ENCODE data around the gene TGFBI. TPM values are rescaled to one million over a fixed set of nuclear protein-coding genes. Genes with fewer than 3 reads are reported as not detected.

TGFBI gene
- total RNA-seq (2012; rRNA removed), result 1,248 and 1,783 TPM in 2 replicates

DNA sequence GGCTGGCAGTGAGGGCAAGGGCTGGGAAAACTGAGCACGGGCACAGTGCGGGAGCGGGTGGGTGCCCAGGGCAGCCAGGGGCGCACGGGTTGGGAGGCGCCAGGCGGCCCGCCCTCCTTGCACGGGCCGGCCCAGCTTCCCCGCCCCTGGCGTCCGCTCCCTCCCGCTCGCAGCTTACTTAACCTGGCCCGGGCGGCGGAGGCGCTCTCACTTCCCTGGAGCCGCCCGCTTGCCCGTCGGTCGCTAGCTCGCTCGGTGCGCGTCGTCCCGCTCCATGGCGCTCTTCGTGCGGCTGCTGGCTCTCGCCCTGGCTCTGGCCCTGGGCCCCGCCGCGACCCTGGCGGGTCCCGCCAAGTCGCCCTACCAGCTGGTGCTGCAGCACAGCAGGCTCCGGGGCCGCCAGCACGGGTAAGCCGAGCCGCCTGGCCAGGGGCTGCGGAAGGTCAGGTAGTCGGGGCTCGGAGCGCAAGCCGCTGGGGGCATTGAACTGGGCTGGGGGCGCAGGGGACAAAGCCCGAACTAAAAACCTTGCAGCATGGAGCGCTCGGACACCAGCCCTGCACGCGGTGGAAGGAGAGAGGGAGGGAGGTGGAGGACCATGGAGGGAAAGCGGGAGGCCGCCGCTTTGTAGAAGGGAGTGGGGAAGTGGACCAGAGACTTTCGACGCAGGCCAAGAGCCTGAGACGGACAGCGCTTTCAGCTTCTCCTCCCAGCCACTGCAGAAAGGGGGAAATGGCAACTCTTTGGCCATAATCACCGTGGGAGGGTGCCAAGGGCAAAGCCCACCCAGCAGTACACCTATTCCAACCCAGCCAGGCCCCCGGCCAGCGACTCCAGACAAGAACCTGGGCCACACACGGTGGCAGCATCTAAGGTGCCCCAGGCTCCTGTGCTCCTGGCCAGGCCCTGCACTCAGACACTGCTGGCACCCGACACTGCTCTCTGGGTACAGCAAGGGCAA is at the start of gene TGFBI:
TGFBI (plus strand) TSS at position 207 of the 961 bp plus-strand sequence; CDS start at position 275, 68 bp downstream.
- H3K9ac ChIP-seq (ENCODE audit: low read depth, low read length), result peak within 1 kb of the TSS; percentile 91
- no peaks in the 10 kb centered on the region for H3K9me3 ChIP-seq (replicated peaks; ENCODE audit: low read length)
- H3K4me3 ChIP-seq (ENCODE audit: low read length), result peak within 1 kb of the TSS; percentile 86
- H3K4me1 ChIP-seq (ENCODE audit: control insufficient read depth, insufficient read depth, low read length), result peaks cover 62% of the 10 kb centered on the region
- no peaks in the 10 kb centered on the region for H3K27me3 ChIP-seq (ENCODE audit: control insufficient read depth, insufficient read depth, low read length)
- H3K4me2 ChIP-seq (ENCODE audit: low read length), result peak within 1 kb of the TSS; percentile 95
- peaks cover 42% of the 10 kb centered on the region for H3K36me3 ChIP-seq (ENCODE audit: insufficient read depth, low read length)

DNA sequence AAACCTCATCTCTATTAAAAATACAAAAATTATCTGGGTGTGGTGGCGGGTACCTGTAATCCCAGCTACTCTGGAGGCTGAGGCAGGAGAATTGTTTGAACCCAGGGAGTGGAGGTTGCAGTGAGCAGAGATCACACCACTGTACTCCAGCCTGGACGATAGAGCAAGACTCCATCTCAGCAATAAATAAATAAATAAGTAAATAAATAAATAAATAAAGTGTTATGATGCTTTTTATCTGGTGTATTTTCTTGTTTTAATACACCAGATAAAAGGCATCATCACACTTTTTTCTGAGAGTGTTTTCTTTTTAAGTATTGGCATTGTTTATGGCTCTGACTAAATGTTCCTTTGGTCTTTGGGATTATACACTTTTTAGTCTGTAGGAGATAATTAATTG is 49.8 kb upstream of the TGFBI start:
- Histone ChIP-seq H3K27me3 (ENCODE audit: control insufficient read depth, insufficient read depth, low read length) (no peaks in the 10 kb centered on the region), H3K36me3 (ENCODE audit: insufficient read depth, low read length) (no peaks in the 10 kb centered on the region), H3K9me3 (replicated peaks; ENCODE audit: low read length) (no peaks in the 10 kb centered on the region), H3K9ac (ENCODE audit: low read depth, low read length) (peak overlapping the region; percentile 12), H3K4me1 (ENCODE audit: control insufficient read depth, insufficient read depth, low read length) (peaks cover 29% of the 10 kb centered on the region), H3K4me2 (ENCODE audit: low read length) (no peak overlapping the region), H3K4me3 (ENCODE audit: low read length) (no peak overlapping the region)

DNA sequence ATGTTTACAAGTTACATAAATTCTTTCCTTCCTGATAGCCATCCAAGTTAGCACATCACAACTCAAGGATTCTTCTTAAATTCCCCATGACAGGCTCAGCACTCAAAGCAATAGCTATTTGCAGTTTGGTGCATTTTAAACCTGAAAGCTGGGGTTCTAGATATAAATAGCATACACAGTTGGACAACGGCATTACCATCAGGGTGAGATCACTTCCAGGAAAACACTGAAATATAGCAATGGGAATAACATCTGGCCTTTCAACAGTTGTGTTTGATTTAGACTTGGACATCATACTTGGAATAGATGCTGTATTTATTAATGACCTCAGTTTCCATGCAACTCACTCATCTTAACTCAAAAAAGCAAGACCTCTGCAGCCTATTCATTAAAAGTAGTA is 49.3 kb upstream of the TGFBI start:
- Histone ChIP-seq H3K9me3 (replicated peaks; ENCODE audit: low read length) (no peaks in the 10 kb centered on the region), H3K4me2 (ENCODE audit: low read length) (no peak overlapping the region), H3K4me3 (ENCODE audit: low read length) (no peak overlapping the region), H3K4me1 (ENCODE audit: control insufficient read depth, insufficient read depth, low read length) (peaks cover 29% of the 10 kb centered on the region), H3K36me3 (ENCODE audit: insufficient read depth, low read length) (no peaks in the 10 kb centered on the region), H3K27me3 (ENCODE audit: control insufficient read depth, insufficient read depth, low read length) (no peaks in the 10 kb centered on the region), H3K9ac (ENCODE audit: low read depth, low read length) (peak overlapping the region; percentile 12)

DNA sequence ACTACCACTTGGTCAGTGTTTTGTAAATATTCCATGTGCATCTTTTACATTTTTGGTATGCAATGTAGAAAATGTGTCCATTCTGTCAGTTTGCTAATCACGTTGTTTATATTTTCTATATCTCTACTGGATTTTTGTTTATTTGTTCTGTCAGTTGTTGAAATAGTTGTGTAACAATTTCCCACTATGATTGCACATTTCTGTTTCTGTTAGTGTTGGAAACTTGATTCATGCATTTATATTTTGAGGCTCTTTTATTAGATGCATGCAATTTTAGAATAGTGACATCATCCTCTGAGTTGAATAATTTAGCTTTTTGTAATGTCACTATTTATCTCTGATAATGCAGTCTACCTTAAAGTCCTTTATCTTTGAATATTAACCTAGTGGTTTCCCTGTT is 48.2 kb upstream of the TGFBI start:
- Histone ChIP-seq H3K4me3 (ENCODE audit: low read length) (no peak overlapping the region), H3K4me2 (ENCODE audit: low read length) (no peak overlapping the region), H3K9me3 (replicated peaks; ENCODE audit: low read length) (no peaks in the 10 kb centered on the region), H3K4me1 (ENCODE audit: control insufficient read depth, insufficient read depth, low read length) (peaks cover 29% of the 10 kb centered on the region), H3K27me3 (ENCODE audit: control insufficient read depth, insufficient read depth, low read length) (no peaks in the 10 kb centered on the region), H3K36me3 (ENCODE audit: insufficient read depth, low read length) (no peaks in the 10 kb centered on the region), H3K9ac (ENCODE audit: low read depth, low read length) (no peak overlapping the region)

DNA sequence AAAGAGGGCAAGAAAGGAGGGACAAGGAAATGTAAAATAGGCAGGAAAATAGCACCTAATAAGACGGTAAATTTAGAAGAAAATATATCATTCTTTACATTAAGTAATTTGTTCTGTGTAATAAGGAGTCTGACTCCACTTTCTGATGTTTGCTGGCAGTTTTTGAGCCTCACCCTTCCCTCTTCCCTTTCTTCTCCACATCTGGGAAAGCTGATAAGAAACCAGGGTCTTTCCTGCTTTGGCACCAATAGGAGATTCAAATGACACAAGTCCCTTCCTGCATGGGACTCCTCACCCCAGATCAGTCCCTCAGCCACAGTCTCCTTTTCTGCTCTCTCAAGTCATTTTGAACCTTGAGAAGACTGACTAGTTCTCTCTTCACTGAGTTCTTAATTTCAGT is 42.8 kb upstream of the TGFBI start:
- Histone ChIP-seq H3K27me3 (ENCODE audit: control insufficient read depth, insufficient read depth, low read length) (no peaks in the 10 kb centered on the region), H3K9me3 (replicated peaks; ENCODE audit: low read length) (no peaks in the 10 kb centered on the region), H3K9ac (ENCODE audit: low read depth, low read length) (no peak overlapping the region), H3K4me3 (ENCODE audit: low read length) (no peak overlapping the region), H3K36me3 (ENCODE audit: insufficient read depth, low read length) (no peaks in the 10 kb centered on the region), H3K4me1 (ENCODE audit: control insufficient read depth, insufficient read depth, low read length) (no peaks in the 10 kb centered on the region), H3K4me2 (ENCODE audit: low read length) (no peak overlapping the region)

DNA sequence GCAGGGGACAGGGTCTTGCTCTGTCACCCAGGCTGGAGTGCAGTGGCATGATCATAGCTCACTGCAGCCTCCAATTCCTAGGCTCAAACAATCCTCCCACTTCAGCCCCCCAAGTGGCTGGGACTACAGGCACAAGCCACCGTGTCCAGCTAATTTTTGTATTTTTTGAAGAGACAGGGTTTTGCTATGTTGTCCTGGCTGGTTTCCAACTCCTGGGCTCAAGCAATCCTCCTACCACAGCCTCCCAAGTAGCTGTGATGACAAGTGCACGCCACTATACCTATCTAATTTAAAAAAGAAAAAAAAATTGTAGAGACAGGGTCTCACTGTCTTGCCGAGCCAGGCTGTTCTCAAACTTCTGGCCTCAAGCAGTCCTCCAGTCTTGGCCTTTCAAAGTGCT is 42.4 kb upstream of the TGFBI start:
- Histone ChIP-seq H3K27me3 (ENCODE audit: control insufficient read depth, insufficient read depth, low read length) (no peaks in the 10 kb centered on the region), H3K36me3 (ENCODE audit: insufficient read depth, low read length) (no peaks in the 10 kb centered on the region), H3K4me1 (ENCODE audit: control insufficient read depth, insufficient read depth, low read length) (no peaks in the 10 kb centered on the region), H3K9me3 (replicated peaks; ENCODE audit: low read length) (no peaks in the 10 kb centered on the region), H3K4me3 (ENCODE audit: low read length) (no peak overlapping the region), H3K9ac (ENCODE audit: low read depth, low read length) (no peak overlapping the region), H3K4me2 (ENCODE audit: low read length) (no peak overlapping the region)

DNA sequence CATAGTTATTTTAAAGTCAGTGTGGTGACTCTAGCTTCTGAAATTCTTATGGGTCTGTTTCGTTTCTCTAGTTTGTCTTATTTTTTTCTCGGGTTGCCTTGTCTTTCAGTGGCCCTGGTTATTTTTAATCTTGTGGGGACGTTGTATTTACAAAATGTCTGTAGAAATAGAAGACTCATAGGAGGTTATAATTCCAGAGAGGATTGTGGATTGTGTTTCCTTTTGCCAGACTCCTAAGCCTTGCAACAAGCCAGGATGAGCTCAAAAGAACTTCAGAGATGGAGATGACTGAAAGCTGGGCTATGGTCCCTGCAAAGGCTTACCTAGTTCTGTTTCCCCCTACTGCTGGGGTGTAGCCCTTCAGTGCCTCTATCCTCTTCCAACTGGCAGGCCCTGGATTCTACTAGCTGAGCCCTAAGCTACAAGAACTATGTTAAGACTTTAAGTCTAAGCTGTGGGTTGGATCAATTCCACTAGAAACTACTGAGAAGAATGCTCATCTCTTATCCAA is 41.8 kb upstream of the TGFBI start:
- Histone ChIP-seq H3K4me2 (ENCODE audit: low read length) (no peak overlapping the region), H3K27me3 (ENCODE audit: control insufficient read depth, insufficient read depth, low read length) (no peaks in the 10 kb centered on the region), H3K4me1 (ENCODE audit: control insufficient read depth, insufficient read depth, low read length) (no peaks in the 10 kb centered on the region)

DNA sequence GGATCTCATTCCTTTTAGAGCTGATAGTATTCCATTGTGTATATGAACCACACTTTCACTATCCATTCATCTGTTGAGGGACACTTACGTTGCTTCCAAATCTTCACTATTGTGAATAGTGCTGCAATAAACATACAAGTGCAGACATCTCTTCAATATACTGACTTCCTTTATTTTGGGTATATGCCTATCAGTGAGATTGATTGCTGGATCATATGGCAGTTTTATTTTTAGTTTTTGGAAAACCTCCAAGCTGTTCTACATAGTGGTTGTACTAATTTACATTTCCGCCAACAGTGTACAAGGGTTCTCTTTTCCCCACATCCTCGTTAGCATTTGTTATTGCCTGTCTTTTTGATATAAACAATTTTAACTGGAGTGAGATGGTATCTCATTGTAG is 40.2 kb upstream of the TGFBI start:
- H3K36me3 ChIP-seq (ENCODE audit: insufficient read depth, low read length), result no peaks in the 10 kb centered on the region
- no peak overlapping the region for H3K4me2 ChIP-seq (ENCODE audit: low read length)
- H3K9me3 ChIP-seq (replicated peaks; ENCODE audit: low read length), result no peaks in the 10 kb centered on the region
- H3K27me3 ChIP-seq (ENCODE audit: control insufficient read depth, insufficient read depth, low read length), result no peaks in the 10 kb centered on the region
- no peak overlapping the region for H3K4me3 ChIP-seq (ENCODE audit: low read length)
- no peak overlapping the region for H3K9ac ChIP-seq (ENCODE audit: low read depth, low read length)
- peaks cover 8% of the 10 kb centered on the region for H3K4me1 ChIP-seq (ENCODE audit: control insufficient read depth, insufficient read depth, low read length)

More for the DNA sequence above, 41.8 kb upstream of the TGFBI start:
- no peaks in the 10 kb centered on the region for H3K36me3 ChIP-seq (ENCODE audit: insufficient read depth, low read length)
- no peaks in the 10 kb centered on the region for H3K9me3 ChIP-seq (replicated peaks; ENCODE audit: low read length)
- no peak overlapping the region for H3K9ac ChIP-seq (ENCODE audit: low read depth, low read length)
- no peak overlapping the region for H3K4me3 ChIP-seq (ENCODE audit: low read length)

DNA sequence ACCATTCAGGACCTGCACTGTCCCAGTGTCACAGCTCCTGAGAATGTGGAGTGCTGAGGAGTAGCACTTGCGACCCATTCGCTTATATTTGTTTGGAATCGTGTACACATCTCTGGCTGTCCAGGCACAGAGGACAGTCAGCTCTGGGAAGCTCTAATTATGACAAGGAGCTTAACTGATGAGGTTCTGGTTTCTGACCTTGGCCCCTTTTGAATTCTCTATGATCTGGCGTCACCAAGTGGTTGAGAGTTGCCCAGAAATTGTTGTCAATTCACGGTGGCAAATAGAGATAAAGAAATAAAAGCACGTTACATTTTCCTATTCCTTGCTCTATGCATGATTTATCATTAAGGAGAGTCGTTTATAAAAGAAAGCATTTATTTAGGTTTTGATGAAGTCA is 39.1 kb upstream of the TGFBI start:
- Histone ChIP-seq H3K9me3 (replicated peaks; ENCODE audit: low read length) (no peaks in the 10 kb centered on the region), H3K4me3 (ENCODE audit: low read length) (no peak overlapping the region), H3K4me1 (ENCODE audit: control insufficient read depth, insufficient read depth, low read length) (peaks cover 20% of the 10 kb centered on the region), H3K27me3 (ENCODE audit: control insufficient read depth, insufficient read depth, low read length) (no peaks in the 10 kb centered on the region), H3K36me3 (ENCODE audit: insufficient read depth, low read length) (no peaks in the 10 kb centered on the region), H3K9ac (ENCODE audit: low read depth, low read length) (no peak overlapping the region), H3K4me2 (ENCODE audit: low read length) (no peak overlapping the region)

DNA sequence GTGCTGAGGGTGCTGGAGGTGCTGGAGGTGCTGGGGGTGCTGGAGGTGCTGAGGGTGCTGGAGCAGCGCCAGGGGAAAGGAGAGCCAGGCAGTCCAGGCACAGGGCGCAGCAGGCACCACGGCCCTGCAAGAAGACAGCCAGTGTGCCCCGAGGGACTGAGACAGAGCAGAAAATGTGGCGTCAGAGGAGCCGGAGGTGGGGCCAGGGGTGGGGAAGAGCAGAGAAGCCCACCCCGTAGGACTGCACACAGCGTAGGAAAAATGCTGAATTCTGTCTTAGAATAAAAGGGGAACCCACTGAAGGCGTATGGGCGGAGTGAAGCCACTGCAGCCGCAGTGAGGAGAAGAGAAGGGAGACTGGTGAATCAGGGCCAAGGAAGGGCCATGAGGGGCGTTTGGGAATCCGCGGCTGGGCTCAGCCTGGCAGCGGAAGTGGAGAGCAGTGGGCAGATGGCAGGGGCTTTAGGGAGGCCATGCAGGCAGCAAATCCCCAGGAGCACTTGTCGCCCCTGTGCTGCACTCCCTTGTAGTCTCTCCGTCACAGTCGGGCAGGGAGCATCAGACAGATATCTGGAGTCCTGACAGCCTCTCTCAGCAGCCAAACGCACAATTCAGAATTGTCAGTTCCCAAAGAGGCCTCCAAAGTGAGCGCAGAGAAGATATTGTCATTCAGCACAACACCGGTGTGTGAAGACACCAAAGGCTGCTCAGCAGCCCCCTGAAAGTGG is 38.1 kb upstream of the TGFBI start:
- H3K27me3 ChIP-seq (ENCODE audit: control insufficient read depth, insufficient read depth, low read length), result no peaks in the 10 kb centered on the region
- H3K4me3 ChIP-seq (ENCODE audit: low read length), result no peak overlapping the region
- H3K4me2 ChIP-seq (ENCODE audit: low read length), result no peak overlapping the region
- H3K9me3 ChIP-seq (replicated peaks; ENCODE audit: low read length), result no peaks in the 10 kb centered on the region
- H3K9ac ChIP-seq (ENCODE audit: low read depth, low read length), result no peak overlapping the region
- H3K36me3 ChIP-seq (ENCODE audit: insufficient read depth, low read length), result no peaks in the 10 kb centered on the region
- peaks cover 28% of the 10 kb centered on the region for H3K4me1 ChIP-seq (ENCODE audit: control insufficient read depth, insufficient read depth, low read length)

DNA sequence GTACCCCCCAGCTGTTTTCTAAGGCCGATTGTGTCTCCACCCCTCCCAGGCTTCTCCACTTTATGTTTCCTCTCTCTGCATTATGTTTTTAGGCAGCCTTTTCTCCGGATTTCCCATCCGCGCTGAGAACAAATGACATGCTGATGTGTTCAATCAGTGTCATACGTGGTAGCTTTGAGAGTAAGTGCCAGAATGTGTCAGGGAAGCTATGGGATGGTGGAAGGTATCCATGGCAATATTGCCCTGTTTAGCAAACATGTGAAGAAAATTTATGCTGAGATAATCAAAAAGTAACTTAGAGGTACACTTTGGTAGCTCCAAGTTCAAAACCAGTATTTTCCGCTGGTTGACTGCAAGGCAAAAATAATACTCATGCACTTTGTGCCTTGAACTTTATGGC is 37.4 kb upstream of the TGFBI start:
- no peak overlapping the region for H3K4me2 ChIP-seq (ENCODE audit: low read length)
- no peaks in the 10 kb centered on the region for H3K27me3 ChIP-seq (ENCODE audit: control insufficient read depth, insufficient read depth, low read length)
- peaks cover 36% of the 10 kb centered on the region for H3K4me1 ChIP-seq (ENCODE audit: control insufficient read depth, insufficient read depth, low read length)
- H3K36me3 ChIP-seq (ENCODE audit: insufficient read depth, low read length), result no peaks in the 10 kb centered on the region
- H3K9me3 ChIP-seq (replicated peaks; ENCODE audit: low read length), result no peaks in the 10 kb centered on the region
- no peak overlapping the region for H3K4me3 ChIP-seq (ENCODE audit: low read length)
- H3K9ac ChIP-seq (ENCODE audit: low read depth, low read length), result no peak overlapping the region
